Skeletal muscle tissue (tissue), 2 donors: ENCODE results near the gene HTATSF1. TPM values are rescaled to one million over a fixed set of nuclear protein-coding genes. Genes with fewer than 3 reads are reported as not detected.

ENCODE experiments used
- small RNA-seq: library from RNA; depleted of rRNA; stranded (forward); fragments of <200 nt; gene quantifications from one replicate; pipeline ENCODE3, GENCODE V24; 2014
- total RNA-seq: library from RNA; depleted of rRNA; stranded (reverse); fragments of >200 nt; gene quantifications from one replicate; pipeline ENCODE4 v1.2.3, GENCODE V29; 2014

The HTATSF1 gene
- total RNA-seq, 1 donor from 2014 or later, result 45.9 TPM

Small RNAs within 50 kb of the gene (small RNA-seq; reads per million reads assigned to genes)
- 0.16 reads per million for gene MIR934

Other genes with a start within 250 kb of the HTATSF1 start
- gene MAP7D3, start 246.2 kb upstream of the HTATSF1 start, total RNA-seq, result 6.3 TPM
- gene ADGRG4, start 196.6 kb upstream of the HTATSF1 start, total RNA-seq, result under 0.01 TPM
- not detected for gene BRS3, start 9.6 kb upstream of the HTATSF1 start, total RNA-seq
- not detected for gene VGLL1, start 34.6 kb downstream of the HTATSF1 start, total RNA-seq
- gene CD40LG, start 150.6 kb downstream of the HTATSF1 start, total RNA-seq, result not detected